Thyroid gland (tissue), 4 donors: ENCODE measurements around the gene SETD2. TPM values are rescaled to one million over a fixed set of nuclear protein-coding genes. Genes with fewer than 3 reads are reported as not detected.

ENCODE experiments used
- DNase-seq, 2 donors: peaks; one replicate each; pipeline ENCODE4 v3.0.0-alpha.2; 2019
- H3K27ac ChIP-seq, 3 donors: fragments of 200-600 bp; sonication (generic); 1 replicate in 2 of 3; 2 replicates in 1 of 3; pipeline ENCODE4 v1.5.1; 2016 to 2019; ENCODE audit warnings: mild to moderate bottlenecking in 1 of 3, moderate library complexity in 1 of 3
- H3K27me3 ChIP-seq: fragments of 200-600 bp; sonication (generic); one replicate; pipeline ENCODE4 v1.5.1; 2019
- H3K36me3 ChIP-seq, 2 donors: fragments of 200-600 bp; sonication (generic); one replicate each; pipeline ENCODE4 v1.5.1; 2016 to 2019
- H3K4me1 ChIP-seq, 2 donors: fragments of 200-600 bp; sonication (generic); one replicate each; pipeline ENCODE4 v1.5.1; 2017 to 2019
- H3K4me3 ChIP-seq, 3 donors: fragments of 200-600 bp; sonication (generic); replicated peaks in 1 of 3; 1 replicate in 2 of 3; 2 replicates in 1 of 3; pipeline ENCODE4 v1.5.1; 2016; ENCODE audit warnings: mild to moderate bottlenecking in 1 of 3
- H3K9me3 ChIP-seq: fragments of 200-600 bp; sonication (generic); one replicate; pipeline ENCODE4 v1.5.1; 2017
- POLR2A ChIP-seq, 2 donors: fragments of 450-650 bp; IDR thresholded peaks; one replicate each; pipeline ENCODE4 v1.6.1; 2017; ENCODE audit warnings: antibody characterized with exemption in 2 of 2, mild to moderate bottlenecking in 2 of 2, moderate library complexity in 1 of 2
- WGBS, 2 donors: methylation state at CpG; one replicate each; pipeline ENCODE4 v1.1.5; 2017; 5-methylcytosine and 5-hydroxymethylcytosine counted together
- intact Hi-C: fragments of 100-400 bp; cut with DNase I; formaldehyde crosslinking; loops from one replicate; pipeline ENCODE4 v1.15.1; 2023
- total RNA-seq, 4 donors: library from RNA; depleted of rRNA; stranded (reverse); fragments of >200 nt; gene quantifications; one replicate each; pipeline ENCODE4 v1.2.3, GENCODE V29; 2016
- TF ChIP-seq, protein P1 (sequence below), 6 experiments: fragments of 200-600 bp in 3 of 6; fragments of 450-650 bp in 3 of 6; sonication (generic) in 3 of 6; IDR thresholded peaks; one replicate each; pipeline ENCODE4 v1.5.1; 2016 to 2019; ENCODE audit warnings: antibody characterized with exemption in 6 of 6, mild to moderate bottlenecking in 2 of 6, inconsistent platforms in 1 of 6, moderate library complexity in 1 of 6

SETD2 gene
- total RNA-seq, 4 donors from 2014 or later: 74.3 to 128 (median 85.5) TPM

DNA sequence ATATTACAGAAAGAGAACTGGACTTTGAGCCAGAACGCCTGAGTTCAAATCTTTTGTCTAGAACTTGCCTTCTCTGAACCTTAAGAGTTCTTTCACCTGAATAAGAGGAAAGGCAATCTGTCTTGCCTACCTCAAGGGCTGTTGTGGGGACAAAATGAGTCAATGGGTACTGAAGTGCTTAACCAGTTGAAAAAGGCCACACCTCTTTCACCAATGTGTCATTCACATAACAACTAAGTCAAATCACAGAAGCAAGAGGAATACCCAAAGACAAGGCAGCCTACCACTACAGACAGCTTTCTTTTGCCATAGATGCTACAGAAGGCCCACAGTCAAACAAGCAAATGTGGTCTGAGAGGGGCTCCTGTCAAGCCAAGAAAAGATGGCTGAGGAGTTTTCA, 144.7 kb downstream of the SETD2 start:
- Histone ChIP-seq H3K4me3 (no peak overlapping the region), H3K36me3 (peaks cover 4 to 8% of the 10 kb centered on the region in 2 donors), H3K4me1 (peaks cover 22 to 40% of the 10 kb centered on the region in 2 donors), H3K27ac (peak overlapping the region; percentile 4 to 57 (median 23)), H3K27me3 (no peaks in the 10 kb centered on the region), H3K9me3 (no peaks in the 10 kb centered on the region)
- intact Hi-C loops: no loop called here
- no peak for TF ChIP-seq POLR2A (IDR thresholded peaks at IDR 0.05)
- TF ChIP-seq, protein P1, sequence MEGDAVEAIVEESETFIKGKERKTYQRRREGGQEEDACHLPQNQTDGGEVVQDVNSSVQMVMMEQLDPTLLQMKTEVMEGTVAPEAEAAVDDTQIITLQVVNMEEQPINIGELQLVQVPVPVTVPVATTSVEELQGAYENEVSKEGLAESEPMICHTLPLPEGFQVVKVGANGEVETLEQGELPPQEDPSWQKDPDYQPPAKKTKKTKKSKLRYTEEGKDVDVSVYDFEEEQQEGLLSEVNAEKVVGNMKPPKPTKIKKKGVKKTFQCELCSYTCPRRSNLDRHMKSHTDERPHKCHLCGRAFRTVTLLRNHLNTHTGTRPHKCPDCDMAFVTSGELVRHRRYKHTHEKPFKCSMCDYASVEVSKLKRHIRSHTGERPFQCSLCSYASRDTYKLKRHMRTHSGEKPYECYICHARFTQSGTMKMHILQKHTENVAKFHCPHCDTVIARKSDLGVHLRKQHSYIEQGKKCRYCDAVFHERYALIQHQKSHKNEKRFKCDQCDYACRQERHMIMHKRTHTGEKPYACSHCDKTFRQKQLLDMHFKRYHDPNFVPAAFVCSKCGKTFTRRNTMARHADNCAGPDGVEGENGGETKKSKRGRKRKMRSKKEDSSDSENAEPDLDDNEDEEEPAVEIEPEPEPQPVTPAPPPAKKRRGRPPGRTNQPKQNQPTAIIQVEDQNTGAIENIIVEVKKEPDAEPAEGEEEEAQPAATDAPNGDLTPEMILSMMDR (IDR thresholded peaks at IDR 0.05): no peak
- peak; percentile 38 to 42 for DNase-seq
- 53 to 67% methylated on average over 1 of the region's 1 CpG for WGBS, 2 donors

DNA sequence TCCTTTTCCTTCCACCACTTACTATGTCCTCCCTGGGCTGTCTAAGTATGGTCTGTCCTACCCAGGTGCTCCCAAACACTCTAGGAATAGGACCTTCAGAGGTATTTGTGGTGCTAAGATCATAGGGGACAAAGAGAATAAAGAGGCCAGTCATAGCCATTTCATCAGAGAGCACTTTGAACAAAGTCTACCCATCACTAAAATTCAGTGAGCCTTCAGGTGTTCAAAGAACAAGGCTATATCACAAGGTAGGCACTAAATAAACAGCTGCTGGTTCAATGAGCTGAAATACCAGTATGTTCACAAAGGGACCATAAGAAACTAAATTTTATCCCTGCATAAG, 145.7 kb downstream of the SETD2 start:
- Histone ChIP-seq H3K9me3 (no peaks in the 10 kb centered on the region), H3K27ac (peak overlapping the region in 1 of 3 donors; percentile 20), H3K4me1 (peaks cover 22 to 40% of the 10 kb centered on the region in 2 donors), H3K36me3 (peaks cover 4 to 8% of the 10 kb centered on the region in 2 donors), H3K4me3 (no peak overlapping the region), H3K27me3 (no peaks in the 10 kb centered on the region)
- intact Hi-C loops: no loop called here
- no peak for TF ChIP-seq POLR2A (IDR thresholded peaks at IDR 0.05)
- TF ChIP-seq, protein P1 (IDR thresholded peaks at IDR 0.05): no peak
- no peak for DNase-seq

DNA sequence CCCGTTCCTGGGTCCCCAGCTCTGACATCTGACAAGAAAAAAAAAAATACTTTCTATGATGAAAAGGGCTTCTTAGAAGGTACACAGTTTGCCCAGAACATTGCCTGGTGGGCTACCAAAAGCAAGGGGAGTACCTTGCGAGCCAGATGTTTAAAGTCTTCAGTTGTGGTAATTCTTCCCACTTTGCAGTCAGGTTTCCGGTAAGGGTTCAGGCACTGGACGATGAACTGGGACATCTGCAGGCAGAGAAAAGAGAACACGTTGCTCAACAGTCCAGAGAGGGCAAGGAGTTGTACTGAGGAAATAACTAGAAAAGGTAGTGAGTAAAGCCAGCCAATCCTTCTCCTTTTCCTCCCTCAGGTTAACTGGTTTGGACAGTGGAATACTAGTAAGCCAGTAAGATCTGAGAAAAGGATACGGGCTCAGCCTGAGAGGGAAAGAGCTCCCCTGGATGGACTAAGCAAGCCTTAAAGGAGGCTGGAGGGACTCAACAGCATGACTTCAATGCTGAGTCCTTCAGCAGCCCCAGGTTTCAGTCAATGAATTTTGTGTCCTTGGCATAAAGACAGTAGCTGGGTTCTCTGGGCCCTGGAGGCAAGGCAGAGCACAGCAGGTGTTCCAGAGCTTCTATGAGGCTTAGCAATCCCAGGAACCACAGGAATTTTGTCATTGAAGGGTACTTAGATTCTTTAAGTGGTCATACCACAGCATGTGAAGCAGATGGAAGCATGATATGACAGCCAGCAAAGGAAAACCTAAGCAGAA, 146.2 kb downstream of the SETD2 start:
- Histone ChIP-seq H3K27ac (peak overlapping the region in 1 of 3 donors; percentile 20), H3K9me3 (no peaks in the 10 kb centered on the region), H3K27me3 (no peaks in the 10 kb centered on the region), H3K4me3 (no peak overlapping the region), H3K4me1 (peaks cover 22 to 36% of the 10 kb centered on the region in 2 donors), H3K36me3 (peaks cover 4 to 8% of the 10 kb centered on the region in 2 donors)
- intact Hi-C loops: no loop called here
- WGBS, 2 donors: 90 to 91% methylated on average over 6 of the region's 6 CpGs
- DNase-seq: no peak
- no peak for TF ChIP-seq POLR2A (IDR thresholded peaks at IDR 0.05)
- TF ChIP-seq, protein P1 (IDR thresholded peaks at IDR 0.05): no peak

- H3K9me3 ChIP-seq: no peaks in the 10 kb centered on the region
- no peak for DNase-seq
- WGBS, 2 donors: 61 to 76% methylated on average over 1 of the region's 1 CpG
- TF ChIP-seq POLR2A (IDR thresholded peaks at IDR 0.05): no peak
- TF ChIP-seq, protein P1 (IDR thresholded peaks at IDR 0.05): no peak
- H3K27me3 ChIP-seq: no peaks in the 10 kb centered on the region
- peaks cover 4 to 8% of the 10 kb centered on the region in 2 donors for H3K36me3 ChIP-seq
- peak overlapping the region in 1 of 3 donors; percentile 20 for H3K27ac ChIP-seq
- intact Hi-C loops: no loop called here
- peaks cover 22 to 30% of the 10 kb centered on the region in 2 donors for H3K4me1 ChIP-seq
- no peak overlapping the region for H3K4me3 ChIP-seq
Observed at GRCh38 chr3:47016934-47017435, 146.9 kb downstream of the SETD2 start.
